ENCODE results near the gene NHSL2. TPM values are rescaled to one million over a fixed set of nuclear protein-coding genes. Genes with fewer than 3 reads are reported as not detected.

NHSL2 gene
- total and polyA plus RNA-seq, 2 of the 13 experiments (the other 11 are each of a cell fraction or from before 2014, with no cell fraction given), result not detected

DNA sequence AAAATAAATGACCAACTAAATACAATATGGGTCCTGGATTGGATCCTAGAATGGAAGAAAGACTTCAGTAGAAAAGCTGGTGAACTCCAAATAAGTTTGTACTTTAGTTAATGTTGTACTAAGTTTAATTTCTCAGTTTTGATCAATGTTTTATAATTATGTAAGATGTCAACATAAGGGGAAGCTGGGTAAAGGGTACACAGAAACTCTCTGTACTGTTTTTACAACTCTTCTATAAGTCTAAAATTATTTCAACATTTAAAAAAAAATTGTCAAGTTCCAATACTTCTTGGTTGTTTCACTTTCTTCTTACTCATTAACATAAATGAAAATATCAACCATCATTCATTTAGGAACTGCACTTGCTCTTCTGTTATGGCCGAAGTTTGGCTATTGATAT, 88.9 kb downstream of the NHSL2 start:
- H3K9me3 ChIP-seq (ENCODE audit: low read length), result no peaks in the 10 kb centered on the region
- H3K36me3 ChIP-seq (replicated peaks in 1 of 2; ENCODE audit: control insufficient read depth in 1 of 2, insufficient read depth in 2 of 2, low read length in 2 of 2), result no peaks in the 10 kb centered on the region
- in situ Hi-C loops (cut with HindIII; ENCODE audit: extremely low pct_ligation_motif_present, low pct_unique_long_range_greater_than_20kb) (loop anchor here (10.0 kb wide), 1 partner anchor 125 kb away; no protein-coding TSS in a partner anchor), intact Hi-C loops (cut with micrococcal nuclease; ENCODE audit: unreplicated experiment) (loop anchor here (1.0 kb wide), 1 partner anchor 127 kb away; no protein-coding TSS in a partner anchor)
- H2AFZ ChIP-seq (ENCODE audit: low read length), result no peak overlapping the region
- H4K20me1 ChIP-seq (ENCODE audit: insufficient read depth, low read length), result no peaks in the 10 kb centered on the region
- H3K79me2 ChIP-seq (ENCODE audit: insufficient read depth, low read length), result no peaks in the 10 kb centered on the region
- H3K4me1 ChIP-seq (ENCODE audit: insufficient read depth, low read length), result no peaks in the 10 kb centered on the region
- H3K27me3 ChIP-seq (ENCODE audit: control insufficient read depth in 1 of 2, insufficient read depth in 2 of 2, low read length in 2 of 2), result peaks cover 0 to 1% of the 10 kb centered on the region in 2 experiments; a peak in 1 of 5 replicates
- DNase-seq (ENCODE audit: low spot score), result no peak
- no peak overlapping the region for H3K4me3 ChIP-seq (replicated peaks in 1 of 3; ENCODE audit: insufficient read depth in 1 of 3, low read depth in 2 of 3, low read length in 3 of 3)
- no peak for ATAC-seq
- FAIRE-seq, result no peak
- POLR2A ChIA-PET, result no interaction called here
- no peak overlapping the region for H3K4me2 ChIP-seq (ENCODE audit: low read depth, low read length)
- WGBS (ENCODE audit: low lambda C conversion rate), result 0% methylated on average over 1 of the region's 1 CpG
- no TSS peak for BruUV-seq (replicated peaks)
- CTCF ChIA-PET (ENCODE audit: low intra/inter-chr PET ratio, low total read pairs), result interaction anchor here (0.7 kb wide), 1 partner anchor 127 kb away, joined by 3 read pairs; no protein-coding TSS in a partner anchor
- no peak overlapping the region for H3K27ac ChIP-seq (ENCODE audit: extremely low read length, insufficient read depth, low read length)
- no peak overlapping the region for H3K9ac ChIP-seq (ENCODE audit: insufficient read depth, low read depth, low read length)
- no peak for TF ChIP-seq NR2F1 (CRISPR knock-in tag; IDR thresholded peaks at IDR 0.05)
- TF ChIP-seq, protein P1, sequence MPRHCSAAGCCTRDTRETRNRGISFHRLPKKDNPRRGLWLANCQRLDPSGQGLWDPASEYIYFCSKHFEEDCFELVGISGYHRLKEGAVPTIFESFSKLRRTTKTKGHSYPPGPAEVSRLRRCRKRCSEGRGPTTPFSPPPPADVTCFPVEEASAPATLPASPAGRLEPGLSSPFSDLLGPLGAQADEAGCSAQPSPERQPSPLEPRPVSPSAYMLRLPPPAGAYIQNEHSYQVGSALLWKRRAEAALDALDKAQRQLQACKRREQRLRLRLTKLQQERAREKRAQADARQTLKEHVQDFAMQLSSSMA (CRISPR knock-in tag; IDR thresholded peaks at IDR 0.05), result no peak
- TF ChIP-seq ZNF136 (CRISPR knock-in tag; IDR thresholded peaks at IDR 0.05; ENCODE audit: low read depth), result no peak
- no peak for TF ChIP-seq MED1 (CRISPR knock-in tag; IDR thresholded peaks at IDR 0.05)
- TF ChIP-seq, protein P2, sequence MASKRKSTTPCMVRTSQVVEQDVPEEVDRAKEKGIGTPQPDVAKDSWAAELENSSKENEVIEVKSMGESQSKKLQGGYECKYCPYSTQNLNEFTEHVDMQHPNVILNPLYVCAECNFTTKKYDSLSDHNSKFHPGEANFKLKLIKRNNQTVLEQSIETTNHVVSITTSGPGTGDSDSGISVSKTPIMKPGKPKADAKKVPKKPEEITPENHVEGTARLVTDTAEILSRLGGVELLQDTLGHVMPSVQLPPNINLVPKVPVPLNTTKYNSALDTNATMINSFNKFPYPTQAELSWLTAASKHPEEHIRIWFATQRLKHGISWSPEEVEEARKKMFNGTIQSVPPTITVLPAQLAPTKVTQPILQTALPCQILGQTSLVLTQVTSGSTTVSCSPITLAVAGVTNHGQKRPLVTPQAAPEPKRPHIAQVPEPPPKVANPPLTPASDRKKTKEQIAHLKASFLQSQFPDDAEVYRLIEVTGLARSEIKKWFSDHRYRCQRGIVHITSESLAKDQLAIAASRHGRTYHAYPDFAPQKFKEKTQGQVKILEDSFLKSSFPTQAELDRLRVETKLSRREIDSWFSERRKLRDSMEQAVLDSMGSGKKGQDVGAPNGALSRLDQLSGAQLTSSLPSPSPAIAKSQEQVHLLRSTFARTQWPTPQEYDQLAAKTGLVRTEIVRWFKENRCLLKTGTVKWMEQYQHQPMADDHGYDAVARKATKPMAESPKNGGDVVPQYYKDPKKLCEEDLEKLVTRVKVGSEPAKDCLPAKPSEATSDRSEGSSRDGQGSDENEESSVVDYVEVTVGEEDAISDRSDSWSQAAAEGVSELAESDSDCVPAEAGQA (IDR thresholded peaks at IDR 0.05; ENCODE audit: low read depth), result no peak
- TF ChIP-seq, protein P2 (CRISPR knock-in tag; IDR thresholded peaks at IDR 0.05; ENCODE audit: borderline replicate concordance), result no peak
- no peak for TF ChIP-seq KAT7 (CRISPR knock-in tag; IDR thresholded peaks at IDR 0.05; ENCODE audit: borderline replicate concordance)
- no peak for TF ChIP-seq ZNF253 (CRISPR knock-in tag; IDR thresholded peaks at IDR 0.05; ENCODE audit: borderline replicate concordance)
- TF ChIP-seq, protein P3, sequence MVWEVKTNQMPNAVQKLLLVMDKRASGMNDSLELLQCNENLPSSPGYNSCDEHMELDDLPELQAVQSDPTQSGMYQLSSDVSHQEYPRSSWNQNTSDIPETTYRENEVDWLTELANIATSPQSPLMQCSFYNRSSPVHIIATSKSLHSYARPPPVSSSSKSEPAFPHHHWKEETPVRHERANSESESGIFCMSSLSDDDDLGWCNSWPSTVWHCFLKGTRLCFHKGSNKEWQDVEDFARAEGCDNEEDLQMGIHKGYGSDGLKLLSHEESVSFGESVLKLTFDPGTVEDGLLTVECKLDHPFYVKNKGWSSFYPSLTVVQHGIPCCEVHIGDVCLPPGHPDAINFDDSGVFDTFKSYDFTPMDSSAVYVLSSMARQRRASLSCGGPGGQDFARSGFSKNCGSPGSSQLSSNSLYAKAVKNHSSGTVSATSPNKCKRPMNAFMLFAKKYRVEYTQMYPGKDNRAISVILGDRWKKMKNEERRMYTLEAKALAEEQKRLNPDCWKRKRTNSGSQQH (CRISPR knock-in tag; IDR thresholded peaks at IDR 0.05; ENCODE audit: low read depth), result no peak

Measured in HepG2 (cell line).